Activated CD8-positive, alpha-beta T cell treated with anti-CD3 and anti-CD28 coated beads for 36 hours (primary cell): ENCODE results near the gene TSKU. TPM values are rescaled to one million over a fixed set of nuclear protein-coding genes. Genes with fewer than 3 reads are reported as not detected.

ENCODE experiments used
- ATAC-seq: fragments of 200-7000 bp; cut with Tn5 transposase; one replicate; pipeline ENCODE4 v1.10.0; 2021; ENCODE audit warnings: mild to moderate bottlenecking, moderate library complexity
- CTCF ChIA-PET: fragments of 350-600 bp; sonication (Branson Sonifier 250); formaldehyde crosslinking; loops from one replicate; lab custom pipeline; 2021; ENCODE audit warnings: antibody characterized with exemption; lab: Charles Lee
- POLR2A ChIA-PET: fragments of 350-600 bp; sonication (Branson Sonifier 250); formaldehyde crosslinking; loops from one replicate; lab custom pipeline; 2021; ENCODE audit warnings: antibody characterized with exemption; lab: Charles Lee
- DNase-seq: peaks from one replicate; pipeline ENCODE4 v3.0.0-alpha.2; 2020
- H3K27ac Mint-ChIP-seq: one replicate; pipeline ENCODE4 v1.8.0; 2021; ENCODE audit warnings: mild to moderate bottlenecking, mixed read lengths
- H3K27me3 Mint-ChIP-seq: one replicate; pipeline ENCODE4 v1.8.0; 2021; ENCODE audit warnings: mixed read lengths
- H3K36me3 Mint-ChIP-seq: one replicate; pipeline ENCODE4 v1.8.0; 2021; ENCODE audit warnings: low read depth, mixed read lengths
- H3K4me1 Mint-ChIP-seq: one replicate; pipeline ENCODE4 v1.8.0; 2021; ENCODE audit warnings: low read depth, mixed read lengths
- H3K4me3 Mint-ChIP-seq: one replicate; pipeline ENCODE4 v1.8.0; 2021; ENCODE audit warnings: mild to moderate bottlenecking, moderate library complexity, mixed read lengths
- H3K9me3 Mint-ChIP-seq: one replicate; pipeline ENCODE4 v1.8.0; 2021; ENCODE audit warnings: mixed read lengths
- intact Hi-C: fragments of 100-400 bp; cut with micrococcal nuclease; formaldehyde crosslinking; loops from one replicate; pipeline ENCODE4 v1.10.0; 2022
- total RNA-seq, 2 experiments: library from RNA; stranded (reverse); gene quantifications; one replicate each; pipeline ENCODE4 v1.2.3, GENCODE V29; 2021
- TF ChIP-seq, protein P1 (sequence below): fragments of 200-600 bp; IDR thresholded peaks from one replicate; pipeline ENCODE4 v1.8.0; 2022; ENCODE audit warnings: antibody characterized with exemption, mild to moderate bottlenecking

Gene TSKU
- total RNA-seq, 2 experiments from 2014 or later: 6.5 to 8.4 TPM

DNA sequence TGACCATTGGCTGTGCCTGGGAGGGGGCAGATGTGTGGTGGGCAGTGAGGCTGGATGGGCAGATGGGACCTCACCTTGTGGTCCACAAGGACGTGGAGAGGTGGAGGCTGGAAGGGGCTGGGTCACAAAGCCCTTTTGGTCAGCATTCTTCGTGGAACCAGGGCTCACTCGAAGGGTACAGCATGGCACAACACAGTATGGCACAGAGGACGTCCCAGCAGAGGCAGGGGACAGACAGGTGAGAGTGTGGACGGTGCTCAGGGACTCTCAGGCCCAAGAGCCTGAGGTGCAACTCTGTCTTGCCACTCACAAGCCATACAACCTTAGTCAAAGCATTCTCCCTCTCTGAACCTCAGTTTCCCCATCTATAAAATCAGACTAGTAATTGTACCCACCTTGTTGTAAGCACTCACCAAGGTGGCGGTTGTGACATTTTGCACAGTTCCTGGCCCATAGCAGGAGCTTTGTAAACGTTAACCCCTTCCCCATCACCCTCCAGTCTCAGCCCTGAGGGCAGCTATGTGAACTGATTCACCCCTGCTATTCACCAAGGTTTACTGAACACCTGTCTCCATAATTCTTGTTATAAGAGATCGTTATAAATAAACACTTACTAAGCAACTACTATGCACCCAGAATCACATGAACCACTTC lies 11.6 kb upstream of the TSKU start:
- peaks cover 18% of the 10 kb centered on the region for H3K4me1 Mint-ChIP-seq
- H3K9me3 Mint-ChIP-seq: peaks cover 4% of the 10 kb centered on the region
- ChIA-PET CTCF (interaction anchor here (2.2 kb wide), 1 partner anchor 10 kb away, joined by 8 read pairs; no protein-coding TSS in a partner anchor), POLR2A (no interaction called here)
- TF ChIP-seq, protein P1, sequence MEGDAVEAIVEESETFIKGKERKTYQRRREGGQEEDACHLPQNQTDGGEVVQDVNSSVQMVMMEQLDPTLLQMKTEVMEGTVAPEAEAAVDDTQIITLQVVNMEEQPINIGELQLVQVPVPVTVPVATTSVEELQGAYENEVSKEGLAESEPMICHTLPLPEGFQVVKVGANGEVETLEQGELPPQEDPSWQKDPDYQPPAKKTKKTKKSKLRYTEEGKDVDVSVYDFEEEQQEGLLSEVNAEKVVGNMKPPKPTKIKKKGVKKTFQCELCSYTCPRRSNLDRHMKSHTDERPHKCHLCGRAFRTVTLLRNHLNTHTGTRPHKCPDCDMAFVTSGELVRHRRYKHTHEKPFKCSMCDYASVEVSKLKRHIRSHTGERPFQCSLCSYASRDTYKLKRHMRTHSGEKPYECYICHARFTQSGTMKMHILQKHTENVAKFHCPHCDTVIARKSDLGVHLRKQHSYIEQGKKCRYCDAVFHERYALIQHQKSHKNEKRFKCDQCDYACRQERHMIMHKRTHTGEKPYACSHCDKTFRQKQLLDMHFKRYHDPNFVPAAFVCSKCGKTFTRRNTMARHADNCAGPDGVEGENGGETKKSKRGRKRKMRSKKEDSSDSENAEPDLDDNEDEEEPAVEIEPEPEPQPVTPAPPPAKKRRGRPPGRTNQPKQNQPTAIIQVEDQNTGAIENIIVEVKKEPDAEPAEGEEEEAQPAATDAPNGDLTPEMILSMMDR: no peak
- peaks cover 2% of the 10 kb centered on the region for H3K36me3 Mint-ChIP-seq
- no peak for ATAC-seq
- intact Hi-C loops: no loop called here
- H3K27me3 Mint-ChIP-seq: peaks cover 3% of the 10 kb centered on the region
- DNase-seq: no peak
- no peak overlapping the region for H3K27ac Mint-ChIP-seq
- H3K4me3 Mint-ChIP-seq: no peak overlapping the region

DNA sequence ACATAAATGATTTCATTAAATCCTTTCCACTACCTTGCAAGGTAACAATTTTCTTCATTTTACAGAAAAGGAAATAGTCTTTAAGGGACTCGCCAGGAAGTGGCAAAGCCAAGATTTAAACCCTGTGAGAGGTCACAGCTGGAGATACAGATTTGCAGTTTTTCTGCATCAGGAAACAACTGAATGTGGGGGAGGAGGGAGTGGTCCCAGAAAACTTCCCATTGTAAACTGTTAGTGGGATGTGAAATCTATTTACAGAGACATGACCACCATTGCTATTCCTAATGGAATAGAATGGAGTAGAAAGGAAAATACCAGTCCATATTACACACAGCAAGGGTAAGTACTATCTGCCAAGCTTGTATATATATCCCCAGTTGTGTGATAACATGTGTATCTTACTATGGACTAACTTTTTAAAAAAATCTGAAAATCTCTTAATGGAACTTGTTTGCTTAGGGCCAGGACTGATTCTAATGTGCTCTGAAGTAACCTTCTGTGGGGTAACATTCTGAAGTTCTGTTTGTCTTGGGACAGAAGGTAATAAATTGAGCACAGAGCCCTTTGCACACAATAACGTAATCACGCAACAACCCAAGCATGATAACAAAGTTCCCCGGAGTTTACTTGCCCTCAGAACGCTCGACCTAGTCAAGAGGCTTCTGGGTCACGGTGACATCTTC lies 10.9 kb upstream of the TSKU start:
- no peak for ATAC-seq
- DNase-seq: no peak
- TF ChIP-seq, protein P1: no peak
- peaks cover 11% of the 10 kb centered on the region for H3K9me3 Mint-ChIP-seq
- H3K4me1 Mint-ChIP-seq: peaks cover 18% of the 10 kb centered on the region
- ChIA-PET CTCF (no interaction called here), POLR2A (no interaction called here)
- peaks cover 8% of the 10 kb centered on the region for H3K27me3 Mint-ChIP-seq
- intact Hi-C loops: no loop called here
- no peak overlapping the region for H3K27ac Mint-ChIP-seq
- peaks cover 7% of the 10 kb centered on the region for H3K36me3 Mint-ChIP-seq
- H3K4me3 Mint-ChIP-seq: no peak overlapping the region

DNA sequence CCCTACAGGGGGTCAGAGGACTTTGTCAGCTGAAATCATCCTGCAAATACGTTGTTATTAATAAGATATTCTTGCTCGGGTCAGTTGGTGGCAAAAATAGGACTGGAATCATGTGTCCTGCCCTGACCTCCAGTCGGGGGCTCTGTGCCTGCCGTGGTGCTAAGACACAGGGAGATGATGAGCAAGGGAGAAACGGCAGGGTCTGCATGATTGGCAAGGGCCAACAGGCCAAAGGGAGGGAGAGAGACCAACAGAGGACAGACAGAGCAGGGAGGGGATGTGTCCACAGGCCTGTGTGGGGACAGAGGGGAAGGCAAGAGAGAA lies 10.4 kb upstream of the TSKU start:
- ChIA-PET CTCF (no interaction called here), POLR2A (no interaction called here)
- DNase-seq (no peak), ATAC-seq (no peak)
- H3K4me1 Mint-ChIP-seq: peaks cover 15% of the 10 kb centered on the region
- H3K27me3 Mint-ChIP-seq: peaks cover 11% of the 10 kb centered on the region
- intact Hi-C loops: no loop called here
- peaks cover 15% of the 10 kb centered on the region for H3K9me3 Mint-ChIP-seq
- H3K36me3 Mint-ChIP-seq: peaks cover 10% of the 10 kb centered on the region
- H3K4me3 Mint-ChIP-seq: no peak overlapping the region
- TF ChIP-seq, protein P1: no peak
- H3K27ac Mint-ChIP-seq: no peak overlapping the region

DNA sequence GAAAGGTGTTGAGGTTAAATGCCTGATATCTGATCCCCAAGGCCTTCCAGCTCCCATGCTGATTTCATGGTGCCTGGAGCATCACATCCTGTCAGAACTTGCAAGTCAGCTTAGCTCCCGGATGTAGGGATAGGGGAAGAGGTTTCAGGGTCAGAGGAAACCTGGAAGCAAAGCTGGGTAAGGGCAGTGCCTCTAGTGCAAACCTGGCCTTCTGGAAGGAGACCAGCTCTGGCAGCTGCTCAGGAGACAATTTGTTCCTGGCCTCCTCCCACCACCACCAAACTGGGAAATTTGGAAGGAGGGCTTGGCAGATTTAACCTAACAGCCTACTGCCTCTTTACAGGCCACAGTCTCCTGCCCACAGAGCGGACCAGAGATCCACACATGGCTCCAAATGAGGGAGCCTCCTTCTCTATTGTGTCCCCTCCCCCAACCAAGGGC lies 9.2 kb upstream of the TSKU start:
- Mint-ChIP-seq H3K36me3 (peaks cover 10% of the 10 kb centered on the region), H3K27ac (no peak overlapping the region), H3K4me1 (peaks cover 4% of the 10 kb centered on the region), H3K27me3 (peaks cover 18% of the 10 kb centered on the region), H3K9me3 (peaks cover 15% of the 10 kb centered on the region), H3K4me3 (no peak overlapping the region)
- ChIA-PET CTCF (interaction anchor here (1.5 to 1.6 kb wide), 2 partner anchors 12 to 146 kb away, joined by 4 read pairs; no protein-coding TSS in a partner anchor), POLR2A (no interaction called here)
- intact Hi-C loops: no loop called here
- DNase-seq (no peak), ATAC-seq (no peak)
- TF ChIP-seq, protein P1: no peak

DNA sequence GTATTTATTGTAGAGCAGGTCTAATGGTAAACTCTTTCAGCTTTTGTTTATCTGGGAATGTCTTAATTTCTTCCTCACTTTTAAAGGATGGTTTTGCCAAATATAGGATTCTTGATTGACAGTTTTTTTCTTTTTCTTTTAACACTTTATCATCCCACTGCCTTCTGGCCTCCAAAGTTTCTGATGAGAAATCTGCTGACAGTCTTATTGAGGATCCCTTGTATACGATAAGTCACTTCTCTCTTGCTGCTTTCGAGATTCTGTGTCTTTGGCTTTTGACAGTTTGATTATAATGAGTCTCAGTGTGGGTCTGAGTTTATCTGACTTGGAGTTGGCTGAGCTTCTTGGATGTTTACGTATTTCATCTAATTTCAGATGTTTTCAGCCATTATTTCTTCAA lies 6.7 kb upstream of the TSKU start:
- peaks cover 4% of the 10 kb centered on the region for H3K4me1 Mint-ChIP-seq
- TF ChIP-seq, protein P1: no peak
- POLR2A ChIA-PET: no interaction called here
- no peak overlapping the region for H3K4me3 Mint-ChIP-seq
- H3K36me3 Mint-ChIP-seq: peaks cover 10% of the 10 kb centered on the region
- peaks cover 33% of the 10 kb centered on the region for H3K27me3 Mint-ChIP-seq
- peaks cover 15% of the 10 kb centered on the region for H3K9me3 Mint-ChIP-seq
- intact Hi-C loops: no loop called here
- no peak overlapping the region for H3K27ac Mint-ChIP-seq
- DNase-seq (no peak), ATAC-seq (no peak)
- CTCF ChIA-PET: interaction anchor here (0.7 kb wide), 1 partner anchor 30 kb away, joined by 3 read pairs; no protein-coding TSS in a partner anchor
